Loucy (cell line): Measurements from ENCODE around the gene SDCCAG8.

Source experiments
- H2AFZ ChIP-seq: fragments of 200-600 bp; sonication (generic); 2 replicates; pipeline ENCODE4 v1.6.0; 2016; ENCODE audit warnings: antibody characterized with exemption, mild to moderate bottlenecking, low read length, moderate library complexity
- H3F3A ChIP-seq: fragments of 200-600 bp; 2 replicates; pipeline ENCODE4 v1.6.0; 2016; ENCODE audit warnings: antibody characterized with exemption, low read depth, mild to moderate bottlenecking
- H3K27me3 ChIP-seq: fragments of 200-600 bp; sonication (generic); 2 replicates; pipeline ENCODE4 v1.6.1; 2014; ENCODE audit warnings: low read length, mild to moderate bottlenecking; ENCODE audit not compliant: insufficient read depth, poor library complexity, severe bottlenecking
- H3K36me3 ChIP-seq: fragments of 200-600 bp; sonication (generic); 2 replicates; pipeline ENCODE4 v1.6.1; 2016; ENCODE audit warnings: low read length; ENCODE audit not compliant: insufficient read depth
- H3K4me1 ChIP-seq: fragments of 200-600 bp; sonication (generic); 2 replicates; pipeline ENCODE4 v1.5.1; 2014; ENCODE audit warnings: low read length, mild to moderate bottlenecking; ENCODE audit not compliant: insufficient read depth, poor library complexity, severe bottlenecking
- H3K4me2 ChIP-seq: fragments of 200-600 bp; sonication (generic); 2 replicates; pipeline ENCODE4 v1.6.0; 2014; ENCODE audit warnings: antibody characterized with exemption, low read length, low read depth, mild to moderate bottlenecking; ENCODE audit not compliant: poor library complexity, severe bottlenecking
- H3K4me3 ChIP-seq: fragments of 200-600 bp; sonication (generic); 2 replicates; pipeline ENCODE4 v1.5.1; 2014; ENCODE audit warnings: low read length, mild to moderate bottlenecking, mixed read lengths; ENCODE audit not compliant: poor library complexity, severe bottlenecking
- H3K79me2 ChIP-seq: fragments of 200-600 bp; sonication (generic); 2 replicates; pipeline ENCODE4 v1.6.1; 2014; ENCODE audit warnings: low read length; ENCODE audit not compliant: insufficient read depth
- H3K9ac ChIP-seq: fragments of 200-600 bp; sonication (generic); 2 replicates; pipeline ENCODE4 v1.6.0; 2014; ENCODE audit warnings: mild to moderate bottlenecking, low read depth, low read length, moderate library complexity; ENCODE audit not compliant: poor library complexity, severe bottlenecking
- H3K9me2 ChIP-seq: fragments of 200-600 bp; sonication (generic); replicated peaks from 2 replicates; pipeline ENCODE4 v1.6.1; 2016; ENCODE audit warnings: low read depth, low read length, mixed read lengths
- H3K9me3 ChIP-seq: fragments of 200-600 bp; sonication (generic); 2 replicates; pipeline ENCODE4 v1.6.1; 2014; ENCODE audit warnings: mild to moderate bottlenecking, antibody characterized with exemption, low read length, low read depth; ENCODE audit not compliant: insufficient read depth
- H4K20me1 ChIP-seq: fragments of 200-600 bp; sonication (generic); 2 replicates; pipeline ENCODE4 v1.6.0; 2014; ENCODE audit warnings: antibody characterized with exemption, low read length, mild to moderate bottlenecking; ENCODE audit not compliant: insufficient read depth, poor library complexity, severe bottlenecking
- CTCF ChIP-seq: fragments of 200-600 bp; sonication (generic); conservative IDR thresholded peaks from 2 replicates; pipeline ENCODE4 v1.5.1; 2014; ENCODE audit warnings: mild to moderate bottlenecking, antibody characterized with exemption, low read length
- EZH2phosphoT487 ChIP-seq: fragments of 200-600 bp; IDR thresholded peaks from 2 replicates; pipeline ENCODE4 v1.6.1; 2018; ENCODE audit warnings: antibody characterized with exemption, mild to moderate bottlenecking, moderate library complexity, borderline replicate concordance

Gene SDCCAG8

GRCh38 chr1:243244432-243244841 is 11.4 kb upstream of the SDCCAG8 start:
- Histone ChIP-seq H3K9ac (no peak overlapping the region), H3K4me2 (peak overlapping the region; percentile 40), H3K9me2 (no peaks in the 10 kb centered on the region), H3K79me2 (peaks cover 100% of the 10 kb centered on the region), H2AFZ (no peak overlapping the region), H3F3A (no peaks in the 10 kb centered on the region), H3K9me3 (no peaks in the 10 kb centered on the region), H3K27me3 (no peaks in the 10 kb centered on the region), H3K4me1 (peaks cover 15% of the 10 kb centered on the region), H3K36me3 (no peaks in the 10 kb centered on the region; the same call in 1 of the 2 replicates), H4K20me1 (peaks cover 71% of the 10 kb centered on the region), H3K4me3 (no peak overlapping the region)
- TF ChIP-seq EZH2phosphoT487 = no peak
- no peak for TF ChIP-seq CTCF

- Histone ChIP-seq H3K4me3 (no peak overlapping the region), H3K27me3 (no peaks in the 10 kb centered on the region), H3K4me1 (peaks cover 40% of the 10 kb centered on the region), H3K9me3 (no peaks in the 10 kb centered on the region), H3K4me2 (peak overlapping the region; percentile 36), H3K9me2 (no peaks in the 10 kb centered on the region), H3K9ac (no peak overlapping the region), H3K79me2 (peaks cover 100% of the 10 kb centered on the region), H3F3A (no peaks in the 10 kb centered on the region), H4K20me1 (peaks cover 88% of the 10 kb centered on the region), H2AFZ (no peak overlapping the region), H3K36me3 (no peaks in the 10 kb centered on the region; the same call in 1 of the 2 replicates)
- TF ChIP-seq EZH2phosphoT487 (no peak), CTCF (no peak)
These were observed 8.9 kb upstream of the SDCCAG8 start for GRCh38 chr1:243246916-243247315.

GRCh38 chr1:243247901-243248300 is 7.9 kb upstream of the SDCCAG8 start:
- peak overlapping the region; percentile 36 for H3K4me2 ChIP-seq

More at GRCh38 chr1:243247901-243248300, 7.9 kb upstream of the SDCCAG8 start:
- no peaks in the 10 kb centered on the region for H3F3A ChIP-seq
- peak overlapping the region; percentile 24 for H3K4me3 ChIP-seq
- peaks cover 88% of the 10 kb centered on the region for H4K20me1 ChIP-seq
- H3K4me1 ChIP-seq = peaks cover 46% of the 10 kb centered on the region
- no peak overlapping the region for H2AFZ ChIP-seq
- H3K9ac ChIP-seq = no peak overlapping the region
- no peaks in the 10 kb centered on the region for H3K27me3 ChIP-seq
- peaks cover 100% of the 10 kb centered on the region for H3K79me2 ChIP-seq
- H3K36me3 ChIP-seq = no peaks in the 10 kb centered on the region; the same call in 1 of the 2 replicates
- TF ChIP-seq CTCF (no peak), EZH2phosphoT487 (no peak)
- no peaks in the 10 kb centered on the region for H3K9me2 ChIP-seq
- H3K9me3 ChIP-seq = no peaks in the 10 kb centered on the region
